Type B pancreatic cell (in vitro differentiated cells): ENCODE data around the gene SP110. TPM values are rescaled to one million over a fixed set of nuclear protein-coding genes. Genes with fewer than 3 reads are reported as not detected.

Experiments
- DNase-seq: peaks from one replicate; pipeline ENCODE4 v3.0.0; 2021; ENCODE audit warnings: mixed read lengths; ENCODE audit not compliant: unreplicated experiment; ENCODE audit errors: extremely low spot score
- H3K27ac Mint-ChIP-seq: 2 replicates; pipeline ENCODE4 v1.8.0; 2021; ENCODE audit warnings: mild to moderate bottlenecking, mixed read lengths
- H3K27me3 Mint-ChIP-seq: 2 replicates; pipeline ENCODE4 v1.8.0; 2021; ENCODE audit warnings: mixed read lengths
- H3K36me3 Mint-ChIP-seq: 2 replicates; pipeline ENCODE4 v1.8.0; 2021; ENCODE audit warnings: mixed read lengths
- H3K4me1 Mint-ChIP-seq: one replicate; pipeline ENCODE4 v1.8.0; 2021; ENCODE audit warnings: mixed read lengths; ENCODE audit not compliant: unreplicated experiment
- H3K4me3 Mint-ChIP-seq: 2 replicates; pipeline ENCODE4 v1.8.0; 2021; ENCODE audit warnings: mild to moderate bottlenecking, mixed read lengths
- H3K9me3 Mint-ChIP-seq: 2 replicates; pipeline ENCODE4 v1.8.0; 2021; ENCODE audit warnings: mixed read lengths
- CTCF ChIP-seq: fragments of 200-600 bp; sonication (generic); conservative IDR thresholded peaks from 2 replicates; pipeline ENCODE4 v1.5.0; 2021; ENCODE audit warnings: antibody characterized with exemption, mild to moderate bottlenecking
- total RNA-seq: library from RNA; stranded (reverse); gene quantifications from 2 replicates; pipeline ENCODE4 v1.2.1, GENCODE V29; 2021; ENCODE audit warnings: low replicate concordance

SP110 gene
- total RNA-seq, 1 donor from 2014 or later: 8.6 TPM

- no peak for DNase-seq
- Mint-ChIP-seq H3K27ac (no peak overlapping the region), H3K4me3 (no peak overlapping the region), H3K36me3 (peaks cover 15% of the 10 kb centered on the region), H3K4me1 (no peaks in the 10 kb centered on the region), H3K27me3 (no peaks in the 10 kb centered on the region), H3K9me3 (no peaks in the 10 kb centered on the region)
- TF ChIP-seq CTCF: no peak
These were observed 16.6 kb downstream of the SP110 start for GRCh38 chr2:230203110-230203676.

GRCh38 chr2:230202430-230203109 is 17.2 kb downstream of the SP110 start:
- no peak for TF ChIP-seq CTCF
- H3K9me3 Mint-ChIP-seq: no peaks in the 10 kb centered on the region
- DNase-seq: no peak
- H3K36me3 Mint-ChIP-seq: peaks cover 15% of the 10 kb centered on the region
- H3K27me3 Mint-ChIP-seq: no peaks in the 10 kb centered on the region
- H3K4me3 Mint-ChIP-seq: no peak overlapping the region
- H3K27ac Mint-ChIP-seq: no peak overlapping the region
- no peaks in the 10 kb centered on the region for H3K4me1 Mint-ChIP-seq

GRCh38 chr2:230184727-230185578 is 34.8 kb downstream of the SP110 start:
- peaks cover 4% of the 10 kb centered on the region for H3K9me3 Mint-ChIP-seq
- TF ChIP-seq CTCF: no peak
- no peak for DNase-seq

GRCh38 chr2:230181195-230181594 is 38.6 kb downstream of the SP110 start:
- no peaks in the 10 kb centered on the region for H3K9me3 Mint-ChIP-seq
- no peak for TF ChIP-seq CTCF
- H3K27ac Mint-ChIP-seq: no peak overlapping the region
- no peak overlapping the region for H3K4me3 Mint-ChIP-seq
- no peak for DNase-seq
- no peaks in the 10 kb centered on the region for H3K27me3 Mint-ChIP-seq
- H3K36me3 Mint-ChIP-seq: peaks cover 11% of the 10 kb centered on the region
- H3K4me1 Mint-ChIP-seq: no peaks in the 10 kb centered on the region

More at GRCh38 chr2:230184727-230185578, 34.8 kb downstream of the SP110 start:
- H3K27me3 Mint-ChIP-seq: no peaks in the 10 kb centered on the region
- H3K36me3 Mint-ChIP-seq: peaks cover 7% of the 10 kb centered on the region
- no peak overlapping the region for H3K4me3 Mint-ChIP-seq
- H3K4me1 Mint-ChIP-seq: no peaks in the 10 kb centered on the region
- no peak overlapping the region for H3K27ac Mint-ChIP-seq

GRCh38 chr2:230179907-230180306 is 39.9 kb downstream of the SP110 start:
- Mint-ChIP-seq H3K4me3 (no peak overlapping the region), H3K36me3 (peaks cover 14% of the 10 kb centered on the region), H3K27me3 (no peaks in the 10 kb centered on the region), H3K27ac (no peak overlapping the region), H3K9me3 (no peaks in the 10 kb centered on the region), H3K4me1 (no peaks in the 10 kb centered on the region)
- no peak for TF ChIP-seq CTCF
- no peak for DNase-seq
